ENCODE data around the gene MUC20.
"Not testable (repeated sequence)": the region's sequence is repeated elsewhere in the genome, so short reads cannot be mapped to it uniquely, and the experiment has no call there.

The MUC20 gene

GRCh38 chr3:195708626-195709481 is 11.9 kb upstream of the MUC20 start:
- Histone ChIP-seq H3K4me3 (no peak overlapping the region), H3K27ac (no peak overlapping the region)

- no peak overlapping the region for H3K4me3 ChIP-seq
- no peak overlapping the region for H3K27ac ChIP-seq
These were observed 11.1 kb upstream of the MUC20 start for GRCh38 chr3:195709676-195710085.

- not testable (repeated sequence) for H3K27ac ChIP-seq, H3K4me3 ChIP-seq
These were observed 10.5 kb upstream of the MUC20 start for GRCh38 chr3:195710126-195710905.

- not testable (repeated sequence) for H3K27ac ChIP-seq, H3K4me3 ChIP-seq
These were observed 9.5 kb upstream of the MUC20 start for GRCh38 chr3:195711091-195711812.

GRCh38 chr3:195711813-195712534 is 8.8 kb upstream of the MUC20 start:
- Histone ChIP-seq H3K27ac (no peak overlapping the region), H3K4me3 (no peak overlapping the region)

GRCh38 chr3:195712535-195712910 is 8.3 kb upstream of the MUC20 start:
- not testable (repeated sequence) for H3K4me3 ChIP-seq, H3K27ac ChIP-seq

- not testable (repeated sequence) for H3K4me3 ChIP-seq, H3K27ac ChIP-seq
These were observed 7.6 kb upstream of the MUC20 start for GRCh38 chr3:195713150-195713549.

GRCh38 chr3:195714380-195715011 is 6.3 kb upstream of the MUC20 start:
- Histone ChIP-seq H3K4me3 (no peak overlapping the region), H3K27ac (no peak overlapping the region)

GRCh38 chr3:195715134-195715533 is 5.6 kb upstream of the MUC20 start:
- Histone ChIP-seq H3K27ac (no peak overlapping the region), H3K4me3 (no peak overlapping the region)

GRCh38 chr3:195715583-195716266 is 5.1 kb upstream of the MUC20 start:
- no peak overlapping the region for H3K27ac ChIP-seq

GRCh38 chr3:195717416-195717815 is 3.4 kb upstream of the MUC20 start:
- no peak overlapping the region for H3K27ac ChIP-seq
- H3K4me3 ChIP-seq, result no peak overlapping the region

More at GRCh38 chr3:195715583-195716266, 5.1 kb upstream of the MUC20 start:
- H3K4me3 ChIP-seq, result no peak overlapping the region

- Histone ChIP-seq H3K4me3 (no peak overlapping the region), H3K27ac (no peak overlapping the region)
These were observed 2.8 kb upstream of the MUC20 start for GRCh38 chr3:195717852-195718476.

GRCh38 chr3:195718477-195718984 is 2.2 kb upstream of the MUC20 start:
- Histone ChIP-seq H3K27ac (no peak overlapping the region), H3K4me3 (no peak overlapping the region)

GRCh38 chr3:195719514-195720254 is 1.1 kb upstream of the MUC20 start:
- H3K27ac ChIP-seq, H3K4me3 ChIP-seq: not testable (repeated sequence)

- H3K27ac ChIP-seq, H3K4me3 ChIP-seq: not testable (repeated sequence)
These were observed 1.6 kb downstream of the MUC20 start for GRCh38 chr3:195722139-195722995.

- H3K27ac ChIP-seq, H3K4me3 ChIP-seq: not testable (repeated sequence)
These were observed 2.2 kb downstream of the MUC20 start for GRCh38 chr3:195722996-195723345.

- H3K4me3 ChIP-seq, result not testable (repeated sequence)
These were observed 3.6 kb downstream of the MUC20 start for GRCh38 chr3:195724363-195724762.

More at GRCh38 chr3:195724363-195724762, 3.6 kb downstream of the MUC20 start:
- not testable (repeated sequence) for H3K27ac ChIP-seq

All from skin epidermis (tissue), 12 donors.